ENCODE measurements around the gene HIC1. TPM values are rescaled to one million over a fixed set of nuclear protein-coding genes. Genes with fewer than 3 reads are reported as not detected.
A peak's percentile ranks its signal among the peaks of the same experiment; 100 is the strongest.

The HIC1 gene
- total and polyA plus RNA-seq, 4 donors, result 0.44 to 4.8 (median 3.7) TPM

- Histone ChIP-seq H3K4me3 (ENCODE audit: low read depth in 1 of 3, low read length in 3 of 3) (no peak overlapping the region), H3K27me3 (ENCODE audit: control insufficient read depth in 4 of 4, insufficient read depth in 4 of 4, low read length in 3 of 4) (no peaks in the 10 kb centered on the region), H3K9ac (ENCODE audit: low read depth in 1 of 2, low read length in 2 of 2) (no peak overlapping the region), H3K27ac (ENCODE audit: low read depth in 1 of 2, low read length in 2 of 2) (peak overlapping the region; percentile 67 to 75), H3K36me3 (ENCODE audit: control insufficient read depth in 4 of 4, insufficient read depth in 3 of 4, low read depth in 1 of 4, low read length in 3 of 4) (no peaks in the 10 kb centered on the region), H3K4me1 (ENCODE audit: control insufficient read depth in 4 of 4, insufficient read depth in 4 of 4, low read length in 3 of 4) (peaks cover 2 to 27% (median 17%) of the 10 kb centered on the region in 4 donors), H3K9me3 (ENCODE audit: control insufficient read depth in 4 of 4, low read length in 3 of 4) (no peaks in the 10 kb centered on the region)
- 60% methylated on average over 10 of the region's 10 CpGs for WGBS
- TF ChIP-seq RAD21 (IDR thresholded peaks at IDR 0.05), result peak; percentile 10 to 17
- TF ChIP-seq RXRA (IDR thresholded peaks at IDR 0.05), result peak; percentile 74 to 79
- TF ChIP-seq MAX (IDR thresholded peaks at IDR 0.05), result no peak
- TF ChIP-seq GABPA (IDR thresholded peaks at IDR 0.05 in 1 of 2, conservative IDR thresholded peaks at IDR 0.05 in 1 of 2), result no peak
- TF ChIP-seq ZBTB33 (IDR thresholded peaks at IDR 0.05), result no peak
- no peak for TF ChIP-seq JUND (IDR thresholded peaks at IDR 0.05)
- TF ChIP-seq SP1 (IDR thresholded peaks at IDR 0.05), result peak; percentile 44
- TF ChIP-seq HNF4G (IDR thresholded peaks at IDR 0.05), result no peak
- no peak for TF ChIP-seq FOXA2 (IDR thresholded peaks at IDR 0.05)
- TF ChIP-seq NR2F2 (IDR thresholded peaks at IDR 0.05), result peak; percentile 98
- TF ChIP-seq YY1 (IDR thresholded peaks at IDR 0.05), result no peak
- no peak for DNase-seq (ENCODE audit: low spot score)
Observed at GRCh38 chr17:2087597-2088211, 32.8 kb downstream of the HIC1 start.

- peak overlapping the region; percentile 67 to 75 for H3K27ac ChIP-seq (ENCODE audit: low read depth in 1 of 2, low read length in 2 of 2)
- TF ChIP-seq RAD21 (IDR thresholded peaks at IDR 0.05), result no peak
- peak in 1 of 2 donors; percentile 44 for TF ChIP-seq JUND (IDR thresholded peaks at IDR 0.05)
- TF ChIP-seq RXRA (IDR thresholded peaks at IDR 0.05), result peak in 1 of 2 donors; percentile 17
- peaks cover 2 to 23% (median 15%) of the 10 kb centered on the region in 4 donors for H3K4me1 ChIP-seq (ENCODE audit: control insufficient read depth in 4 of 4, insufficient read depth in 4 of 4, low read length in 3 of 4)
- no peaks in the 10 kb centered on the region for H3K27me3 ChIP-seq (ENCODE audit: control insufficient read depth in 4 of 4, insufficient read depth in 4 of 4, low read length in 3 of 4)
- peak overlapping the region; percentile 13 to 58 for H3K9ac ChIP-seq (ENCODE audit: low read depth in 1 of 2, low read length in 2 of 2)
- no peak for DNase-seq (ENCODE audit: low spot score)
- no peaks in the 10 kb centered on the region for H3K9me3 ChIP-seq (ENCODE audit: control insufficient read depth in 4 of 4, low read length in 3 of 4)
- H3K36me3 ChIP-seq (ENCODE audit: control insufficient read depth in 4 of 4, insufficient read depth in 3 of 4, low read depth in 1 of 4, low read length in 3 of 4), result no peaks in the 10 kb centered on the region
- WGBS, result 68% methylated on average over 8 of the region's 8 CpGs
- H3K4me3 ChIP-seq (ENCODE audit: low read depth in 1 of 3, low read length in 3 of 3), result no peak overlapping the region
Observed at GRCh38 chr17:2089021-2089422, 34.1 kb downstream of the HIC1 start.

- no peaks in the 10 kb centered on the region for H3K36me3 ChIP-seq (ENCODE audit: control insufficient read depth in 4 of 4, insufficient read depth in 3 of 4, low read depth in 1 of 4, low read length in 3 of 4)
- WGBS, result 81% methylated on average over 9 of the region's 9 CpGs
Observed at GRCh38 chr17:2090210-2090641, 35.3 kb downstream of the HIC1 start.

More at GRCh38 chr17:2090210-2090641, 35.3 kb downstream of the HIC1 start:
- no peak for DNase-seq (ENCODE audit: low spot score)
- H3K4me1 ChIP-seq (ENCODE audit: control insufficient read depth in 4 of 4, insufficient read depth in 4 of 4, low read length in 3 of 4), result peaks cover 2 to 24% (median 20%) of the 10 kb centered on the region in 4 donors
- no peak overlapping the region for H3K4me3 ChIP-seq (ENCODE audit: low read depth in 1 of 3, low read length in 3 of 3)
- H3K9me3 ChIP-seq (ENCODE audit: control insufficient read depth in 4 of 4, low read length in 3 of 4), result no peaks in the 10 kb centered on the region
- peak overlapping the region in 1 of 2 donors; percentile 75 for H3K27ac ChIP-seq (ENCODE audit: low read depth in 1 of 2, low read length in 2 of 2)
- H3K27me3 ChIP-seq (ENCODE audit: control insufficient read depth in 4 of 4, insufficient read depth in 4 of 4, low read length in 3 of 4), result no peaks in the 10 kb centered on the region
- no peak overlapping the region for H3K9ac ChIP-seq (ENCODE audit: low read depth in 1 of 2, low read length in 2 of 2)
- TF ChIP-seq HNF4A (conservative IDR thresholded peaks at IDR 0.05) (no peak), ZBTB33 (IDR thresholded peaks at IDR 0.05) (no peak), SP1 (IDR thresholded peaks at IDR 0.05) (no peak), FOXA1 (IDR thresholded peaks at IDR 0.05) (no peak), RXRA (IDR thresholded peaks at IDR 0.05) (no peak), JUND (IDR thresholded peaks at IDR 0.05) (no peak), YY1 (IDR thresholded peaks at IDR 0.05) (no peak), EGR1 (IDR thresholded peaks at IDR 0.05; ENCODE audit: low read depth in 2 of 2) (no peak), RAD21 (IDR thresholded peaks at IDR 0.05) (no peak), FOXA2 (IDR thresholded peaks at IDR 0.05) (no peak), TAF1 (conservative IDR thresholded peaks at IDR 0.05) (no peak), HNF4G (IDR thresholded peaks at IDR 0.05) (no peak), NR2F2 (IDR thresholded peaks at IDR 0.05) (no peak), ATF3 (IDR thresholded peaks at IDR 0.05) (no peak)

All from liver (tissue), 9 donors.